GM21381 (cell line): ENCODE data around the gene TRIOBP.

ENCODE experiments used
- ATAC-seq: cut with Tn5 transposase; IDR thresholded peaks from one replicate; pipeline ENCODE4 v1.9.1; 2021; ENCODE audit warnings: mild to moderate bottlenecking, moderate library complexity; ENCODE audit not compliant: unreplicated experiment

Gene TRIOBP

DNA sequence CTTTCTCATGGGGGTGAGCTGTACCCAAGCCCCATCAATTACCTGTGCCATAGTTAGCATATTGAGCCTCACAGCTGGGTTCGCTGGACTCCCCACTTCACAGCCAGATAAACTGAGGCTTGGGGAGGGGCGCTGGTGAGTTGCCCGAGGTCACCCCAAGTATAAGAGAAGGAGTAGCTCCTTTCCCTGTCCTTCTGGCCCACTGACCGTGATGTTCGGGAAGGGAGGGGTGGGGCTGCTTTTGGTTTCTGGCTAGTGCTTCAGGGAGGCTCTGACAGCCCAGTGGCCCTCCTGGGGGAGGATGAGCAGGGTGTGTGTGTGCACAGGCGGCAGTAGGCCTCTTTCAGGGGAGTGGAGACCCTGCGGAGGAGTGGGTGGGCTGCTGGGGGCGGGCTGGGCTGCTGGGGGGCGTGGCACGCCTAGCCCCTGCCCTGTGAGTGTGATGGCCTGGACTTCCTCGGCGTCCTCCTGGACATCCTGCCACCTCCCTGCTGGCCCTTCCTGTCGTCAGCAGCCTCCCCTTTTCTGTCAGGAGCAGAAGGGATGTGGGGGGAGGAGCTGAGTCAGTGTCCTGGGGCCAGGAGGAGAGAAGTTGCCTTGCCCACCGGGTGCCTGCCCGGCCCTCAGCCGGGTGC is 50.3 kb downstream of the TRIOBP start:
- ATAC-seq: no peak

DNA sequence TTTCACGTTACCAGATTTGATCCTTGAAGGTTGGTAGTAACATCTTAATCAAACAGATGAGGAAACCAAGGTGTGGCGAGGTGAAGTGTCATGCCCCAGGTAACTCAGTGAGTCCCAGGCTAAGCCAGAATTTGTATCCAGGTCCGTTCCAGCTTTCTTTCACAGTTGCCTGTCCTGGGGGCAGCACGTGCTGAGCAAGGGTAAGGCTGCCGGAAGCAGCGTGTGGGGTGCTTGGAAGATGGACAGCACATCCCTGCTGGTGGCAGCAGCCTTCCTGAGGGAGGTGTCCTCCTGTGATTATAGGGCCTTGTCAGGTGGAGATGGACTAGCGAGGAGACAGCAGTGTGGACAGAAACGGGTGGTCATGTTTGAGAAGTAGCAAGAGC is 50.9 kb downstream of the TRIOBP start:
- no peak for ATAC-seq

DNA sequence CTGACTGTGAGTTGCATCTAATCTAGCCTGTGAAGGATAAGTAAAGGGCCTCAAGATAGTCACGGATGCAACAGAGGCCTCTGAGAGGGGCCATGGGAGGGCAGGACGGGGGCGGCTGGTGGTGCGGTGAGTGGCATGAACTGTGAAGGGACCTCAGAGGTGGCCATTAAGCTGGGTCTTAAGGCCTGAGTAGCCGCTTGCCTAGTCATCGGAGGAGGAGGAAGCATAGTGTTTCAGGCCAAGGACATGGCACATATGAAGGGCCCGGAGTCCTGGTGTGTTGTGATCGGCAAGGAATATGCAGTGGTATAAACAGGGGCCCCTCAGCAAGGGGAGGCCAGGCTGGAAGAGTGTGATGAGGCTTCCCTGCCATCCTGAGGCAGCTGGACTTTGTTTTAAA is 51.8 kb downstream of the TRIOBP start:
- ATAC-seq: no peak

- no peak for ATAC-seq
Measured at GRCh38 chr22:37749226-37749625, 52.4 kb downstream of the TRIOBP start.

- no peak for ATAC-seq
Measured at GRCh38 chr22:37749831-37750595, 53.2 kb downstream of the TRIOBP start.

DNA sequence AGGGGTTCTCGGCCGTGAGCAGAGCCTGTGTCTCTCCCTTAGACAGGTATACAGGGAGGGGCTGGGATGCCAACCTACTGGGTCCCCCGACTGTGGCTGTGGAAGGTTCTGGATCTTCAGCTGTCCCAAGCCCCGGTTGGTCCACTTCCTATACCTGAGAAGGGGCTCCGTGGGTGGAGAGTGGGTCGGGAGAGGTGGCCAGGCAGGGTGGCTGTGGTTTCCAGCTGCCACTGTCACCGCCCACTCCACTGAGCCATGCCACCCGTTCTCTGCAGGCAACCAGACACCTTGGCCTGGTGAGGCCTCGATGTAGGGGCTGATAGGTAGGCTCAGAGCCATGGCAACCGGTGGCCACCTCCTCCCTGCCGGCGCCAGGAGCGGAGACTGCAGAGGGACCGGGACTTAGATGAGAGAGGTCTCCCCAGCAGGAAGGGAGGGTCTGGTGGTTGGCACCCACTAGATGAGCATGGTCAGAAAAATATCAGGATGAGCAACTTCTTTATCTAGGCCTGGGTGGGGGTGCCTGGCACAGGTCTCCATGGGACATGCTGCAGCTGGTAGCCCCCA is 53.8 kb downstream of the TRIOBP start:
- no peak for ATAC-seq

GRCh38 chr22:37751449-37752188 is 54.8 kb downstream of the TRIOBP start:
- no peak for ATAC-seq

- no peak for ATAC-seq
Measured at GRCh38 chr22:37752189-37753087, 55.6 kb downstream of the TRIOBP start.

GRCh38 chr22:37753746-37754145 is 56.9 kb downstream of the TRIOBP start:
- ATAC-seq: no peak

DNA sequence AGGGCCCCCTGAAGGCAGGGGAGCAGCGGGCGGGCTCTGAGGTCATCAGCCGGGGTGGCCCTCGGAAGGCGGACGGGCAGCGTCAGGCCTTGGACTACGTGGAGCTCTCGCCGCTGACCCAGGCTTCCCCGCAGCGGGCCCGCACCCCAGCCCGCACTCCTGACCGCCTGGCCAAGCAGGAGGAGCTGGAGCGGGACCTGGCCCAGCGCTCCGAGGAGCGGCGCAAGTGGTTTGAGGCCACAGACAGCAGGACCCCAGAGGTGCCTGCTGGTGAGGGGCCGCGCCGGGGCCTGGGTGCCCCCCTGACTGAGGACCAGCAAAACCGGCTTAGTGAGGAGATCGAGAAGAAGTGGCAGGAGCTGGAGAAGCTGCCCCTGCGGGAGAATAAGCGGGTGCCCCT is 60.8 kb downstream of the TRIOBP start:
- no peak for ATAC-seq

DNA sequence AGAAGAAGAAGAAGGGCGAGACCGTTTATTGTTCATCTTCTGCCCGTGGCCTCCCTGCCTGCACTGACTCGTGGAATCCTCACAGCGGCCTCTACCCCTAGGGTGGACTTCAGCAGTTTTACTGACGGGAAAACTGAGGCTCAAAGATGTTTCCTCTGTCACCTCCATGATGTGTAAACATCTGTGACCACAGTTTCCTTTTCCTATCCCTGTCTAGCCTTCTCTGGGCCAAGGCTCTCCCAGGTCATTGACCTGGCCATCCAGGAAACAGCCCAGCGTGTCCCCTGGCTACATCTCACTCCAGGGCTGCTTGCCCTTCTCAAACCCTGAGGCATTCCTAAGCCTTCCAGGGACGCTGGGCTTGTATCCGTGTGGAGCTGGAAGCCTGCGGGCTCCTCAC is 61.8 kb downstream of the TRIOBP start:
- no peak for ATAC-seq

DNA sequence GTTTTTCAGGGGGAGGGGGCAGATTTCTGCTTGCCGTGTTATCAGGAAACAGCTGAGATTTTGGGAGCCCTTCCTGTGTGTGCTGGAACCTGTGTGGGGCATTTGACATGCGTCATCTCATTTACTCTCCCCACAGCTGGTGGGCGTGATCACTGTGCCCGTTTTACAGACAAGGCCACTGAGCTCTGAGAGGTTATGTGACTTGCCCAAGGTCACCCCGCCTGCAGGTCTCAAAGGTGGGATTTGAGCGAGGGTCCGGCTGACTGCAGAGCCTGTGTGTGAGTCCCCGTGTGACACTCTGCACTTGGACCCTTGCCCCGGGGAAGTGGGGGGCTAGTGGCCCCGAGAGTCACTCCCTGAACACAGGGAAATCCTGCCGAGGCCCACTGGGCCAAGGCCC is 62.4 kb downstream of the TRIOBP start:
- no peak for ATAC-seq

DNA sequence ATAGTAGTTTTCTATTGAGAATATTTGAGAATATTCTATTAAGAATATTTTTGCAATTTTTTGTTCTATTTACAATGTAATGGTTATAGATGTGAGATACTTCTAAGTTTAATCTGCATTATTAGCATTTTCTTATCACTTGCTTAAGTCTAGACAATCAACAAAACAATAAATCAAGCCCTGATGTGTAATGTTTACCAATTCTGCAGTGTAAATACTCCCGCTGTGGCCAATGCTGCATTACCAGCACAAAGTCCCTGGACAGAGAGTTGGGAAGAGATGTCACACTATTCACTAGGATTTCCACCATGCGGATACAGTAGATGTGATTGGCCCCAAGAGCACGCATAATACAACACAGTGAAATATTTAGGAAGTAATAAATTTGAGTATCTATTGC is 63.3 kb downstream of the TRIOBP start:
- no peak for ATAC-seq

DNA sequence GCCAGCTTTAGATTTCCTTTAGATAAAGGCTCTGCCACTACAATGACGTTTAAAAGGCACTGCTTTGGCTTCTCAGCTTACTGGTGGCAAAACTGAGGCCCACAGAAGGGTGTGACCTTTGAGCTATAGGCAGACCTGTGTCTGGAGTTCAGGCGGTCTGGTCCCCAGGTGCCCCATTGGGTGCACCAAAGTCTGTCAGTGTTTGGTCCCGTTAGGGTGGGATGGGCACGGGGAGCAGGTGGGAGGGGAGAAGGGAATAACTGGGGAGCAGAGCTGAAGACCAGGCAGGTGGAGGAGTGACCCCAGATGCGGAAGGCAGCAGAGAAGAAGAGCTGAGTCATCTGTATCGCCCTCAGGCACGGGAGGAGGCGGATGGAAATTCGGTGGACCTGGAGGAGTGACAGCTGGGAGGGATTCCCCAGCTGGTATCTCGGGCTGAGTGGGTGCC is 65.6 kb downstream of the TRIOBP start:
- no peak for ATAC-seq

DNA sequence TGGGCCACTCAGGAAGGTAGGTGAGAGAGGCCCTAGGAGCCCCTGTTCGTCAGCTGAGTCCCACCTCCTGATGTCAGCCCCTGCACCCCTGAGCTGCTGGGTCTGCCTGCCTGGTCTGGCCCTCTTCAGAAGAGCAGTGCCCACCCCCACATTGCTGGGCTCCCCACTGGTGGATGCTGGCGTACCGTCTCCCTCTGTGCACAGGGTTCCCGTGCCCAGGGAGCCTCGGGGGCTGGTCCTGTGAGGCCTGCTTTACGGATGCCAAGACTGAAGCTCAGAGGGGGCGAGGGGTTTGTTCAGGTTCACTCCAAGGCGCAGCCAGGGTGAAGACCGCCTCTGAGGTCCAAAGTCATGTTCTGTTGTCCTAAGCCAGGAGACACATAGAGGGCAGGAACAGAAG is 66.2 kb downstream of the TRIOBP start:
- no peak for ATAC-seq

- ATAC-seq: no peak
Measured at GRCh38 chr22:37763652-37764051, 66.8 kb downstream of the TRIOBP start.

DNA sequence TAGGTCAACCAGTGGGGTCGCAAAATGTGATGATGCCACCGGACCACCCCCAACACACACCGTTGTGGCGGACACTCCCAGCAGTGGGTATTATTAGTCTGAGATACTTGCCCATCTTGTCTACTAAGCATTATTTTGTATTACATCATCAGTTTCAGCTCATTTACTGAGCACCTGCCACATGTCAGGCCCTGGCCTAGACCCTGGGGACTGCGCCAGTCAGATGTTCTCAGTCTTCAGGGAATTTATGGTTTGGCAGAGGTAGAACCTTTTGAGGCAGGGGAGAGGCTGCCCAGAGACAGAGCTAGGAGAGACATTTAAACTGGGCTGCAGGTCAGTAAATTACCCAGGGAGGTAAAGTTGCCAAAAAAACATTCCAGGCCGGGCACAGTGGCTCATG is 67.8 kb downstream of the TRIOBP start:
- no peak for ATAC-seq

DNA sequence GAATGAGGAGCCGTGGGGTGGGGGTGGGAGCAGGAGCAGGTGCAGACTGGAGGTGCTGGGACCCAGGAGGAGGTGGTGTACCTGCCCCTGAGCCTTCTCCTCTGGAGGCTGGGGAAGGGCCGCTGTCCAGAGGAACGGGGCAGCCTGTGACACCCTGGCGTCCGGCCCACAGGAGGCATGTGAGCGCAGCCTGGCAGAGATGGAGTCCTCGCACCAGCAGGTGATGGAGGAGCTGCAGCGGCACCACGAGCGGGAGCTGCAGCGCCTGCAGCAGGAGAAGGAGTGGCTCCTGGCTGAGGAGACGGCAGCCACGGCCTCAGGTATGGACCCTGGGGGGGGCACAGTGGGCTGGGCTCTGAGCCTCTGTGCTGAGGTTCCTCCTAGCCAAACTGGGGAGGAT is 68.7 kb downstream of the TRIOBP start:
- no peak for ATAC-seq

DNA sequence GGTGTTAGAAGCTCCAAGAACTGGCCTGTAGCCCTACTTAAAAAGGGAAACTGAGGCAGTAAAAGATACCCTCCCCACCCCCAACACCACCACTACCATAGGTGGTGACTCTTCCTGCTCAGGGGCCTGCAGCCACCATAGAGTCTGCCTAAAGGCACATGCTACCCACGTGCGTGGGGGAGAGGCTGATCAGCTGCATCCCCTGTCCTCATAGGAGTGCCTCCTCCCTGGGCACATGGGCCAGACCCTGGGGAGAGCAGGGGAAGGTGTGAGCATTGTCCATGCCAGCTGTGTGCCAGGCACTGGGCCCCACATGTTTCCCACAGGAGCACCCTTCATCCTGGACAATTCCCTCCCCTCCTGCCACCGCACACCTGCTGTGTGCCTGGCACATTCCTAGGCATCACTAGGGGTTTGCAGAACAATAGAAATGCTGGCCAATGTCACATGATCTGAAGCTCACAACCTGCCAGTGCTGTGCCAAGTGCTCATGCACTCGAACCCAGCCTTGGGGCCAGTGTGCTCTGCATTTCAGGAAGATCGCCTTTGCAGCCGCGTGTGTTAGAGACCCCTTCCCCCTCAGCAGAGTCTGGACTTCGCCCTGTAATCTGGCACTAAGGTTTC is 69.2 kb downstream of the TRIOBP start:
- ATAC-seq: no peak

DNA sequence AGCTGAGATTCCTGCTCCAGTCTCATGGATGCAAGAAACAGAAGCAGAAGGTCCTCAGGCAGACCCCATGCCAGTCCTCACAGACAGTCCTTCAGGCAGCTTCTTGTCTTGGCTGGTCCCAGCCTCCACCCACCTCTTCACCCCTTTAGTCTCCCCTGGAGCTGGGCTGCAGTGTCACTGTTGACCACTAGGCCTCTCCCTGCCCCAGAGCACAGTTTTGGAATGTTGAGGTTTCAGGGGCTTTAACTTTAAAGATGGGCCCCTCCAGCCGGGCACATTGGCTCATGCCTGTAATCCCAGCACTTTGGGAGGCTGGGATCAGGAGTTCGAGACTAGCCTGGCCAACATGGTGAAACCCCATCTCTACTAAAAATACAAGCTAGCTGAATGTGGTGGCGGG is 71.4 kb downstream of the TRIOBP start:
- ATAC-seq: no peak
